Activated effector memory CD4-positive, alpha-beta T cell treated with anti-CD3 and anti-CD28 coated beads, Interleukin-2, amount 50 U/mL, for 16 hours (primary cell): ENCODE results near the gene TCTA.

Source experiments
- DNase-seq: peaks from one replicate; pipeline ENCODE4 v3.0.0-alpha.2; 2020

Gene TCTA

DNA sequence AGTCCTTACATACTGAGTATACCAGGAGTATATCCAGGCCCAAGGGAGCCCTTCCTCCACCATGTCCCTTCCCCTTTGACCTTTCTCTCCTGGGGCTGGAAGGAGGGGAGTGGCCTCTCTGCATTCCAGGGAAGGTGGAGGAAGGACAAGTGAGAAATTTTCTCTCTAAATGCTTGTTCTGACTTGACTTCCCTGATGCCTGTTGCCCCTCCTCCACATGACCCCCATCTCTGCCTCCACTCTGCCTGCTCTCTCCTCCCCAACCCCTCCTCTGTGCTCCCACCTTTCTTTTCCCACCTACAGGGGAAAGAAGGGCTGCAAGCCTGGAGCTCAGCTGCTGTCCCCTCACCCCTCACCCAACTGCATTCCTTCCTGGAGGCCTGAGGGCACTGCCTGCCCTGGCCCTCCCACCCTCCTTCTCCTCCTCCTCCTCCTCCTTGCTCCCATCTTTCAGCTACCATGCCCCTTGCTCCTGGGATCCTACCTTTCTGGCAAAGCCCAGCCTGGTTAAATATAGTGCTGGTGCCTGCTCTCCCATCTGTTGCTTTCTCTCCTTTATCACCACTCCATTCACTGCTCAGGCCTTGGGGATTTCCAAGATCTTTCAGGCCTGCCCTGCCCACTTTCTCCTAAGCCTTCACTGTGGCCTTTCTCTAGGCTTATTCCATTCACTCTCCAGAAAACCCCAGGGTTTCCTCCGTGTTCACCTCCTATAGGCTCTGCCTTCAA, 49.4 kb downstream of the TCTA start:
- no peak for DNase-seq

- no peak for DNase-seq
These were observed 50.0 kb downstream of the TCTA start for GRCh38 chr3:49462222-49462621.

- DNase-seq: no peak
These were observed 53.2 kb downstream of the TCTA start for GRCh38 chr3:49465270-49466034.
